Heart left ventricle (tissue), 13 donors: ENCODE data around the gene GRIA1.

Experiments used
- POLR2A ChIP-seq, 2 donors: fragments of 450-650 bp; IDR thresholded peaks; one replicate each; pipeline ENCODE4 v1.6.1; 2017; ENCODE audit warnings: antibody characterized with exemption in 2 of 2, mild to moderate bottlenecking in 2 of 2, moderate library complexity in 2 of 2
- TF ChIP-seq, protein P1 (sequence below), 12 donors: fragments of 200-600 bp; sonication (generic) in 4 of 12; IDR thresholded peaks; one replicate each; pipeline versions ENCODE4 v1.5.0 to v1.8.0; 2018 to 2022; ENCODE audit warnings: antibody characterized with exemption in 12 of 12, mild to moderate bottlenecking in 5 of 12
- donor health status: ischemic (EF 13 %, LVEDD 7.1; RV severe dilation, severe dysfunction).
- donor health status: DM: no; HTN: yes; CAD: no.
- donor health status: DM: no; HTN: no; CAD: no.
- donor health status: ischemic (EF 25% LVEDD 6.9; RV normal size, moderate dysfunction).
- donor health status: ischemic (EF 25% LVEDD 5.7; RV mildly dilated, moderate dysfunction).
- donor health status: ischemic (EF 35%, LVEDD 5.7; RV mildly dilated, moderate dysfunction).
- donor health status: nonischemic (EF 11% LVEDD 7.7; RV severe dilation, severe dysfunction).
- donor health status: DM: yes; HTN: yes; CAD: no.
- donor health status: PGD.
- donor health status: ischemic (EF 29% LVEDD 5.4; RV normal size, mild dysfunction).
- donor health status: nonischemic (EF 23%, LVEDD 6.1; RV moderate dilation, normal function).

- TF ChIP-seq, protein P1, sequence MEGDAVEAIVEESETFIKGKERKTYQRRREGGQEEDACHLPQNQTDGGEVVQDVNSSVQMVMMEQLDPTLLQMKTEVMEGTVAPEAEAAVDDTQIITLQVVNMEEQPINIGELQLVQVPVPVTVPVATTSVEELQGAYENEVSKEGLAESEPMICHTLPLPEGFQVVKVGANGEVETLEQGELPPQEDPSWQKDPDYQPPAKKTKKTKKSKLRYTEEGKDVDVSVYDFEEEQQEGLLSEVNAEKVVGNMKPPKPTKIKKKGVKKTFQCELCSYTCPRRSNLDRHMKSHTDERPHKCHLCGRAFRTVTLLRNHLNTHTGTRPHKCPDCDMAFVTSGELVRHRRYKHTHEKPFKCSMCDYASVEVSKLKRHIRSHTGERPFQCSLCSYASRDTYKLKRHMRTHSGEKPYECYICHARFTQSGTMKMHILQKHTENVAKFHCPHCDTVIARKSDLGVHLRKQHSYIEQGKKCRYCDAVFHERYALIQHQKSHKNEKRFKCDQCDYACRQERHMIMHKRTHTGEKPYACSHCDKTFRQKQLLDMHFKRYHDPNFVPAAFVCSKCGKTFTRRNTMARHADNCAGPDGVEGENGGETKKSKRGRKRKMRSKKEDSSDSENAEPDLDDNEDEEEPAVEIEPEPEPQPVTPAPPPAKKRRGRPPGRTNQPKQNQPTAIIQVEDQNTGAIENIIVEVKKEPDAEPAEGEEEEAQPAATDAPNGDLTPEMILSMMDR (IDR thresholded peaks at IDR 0.05), result no peak
- no peak for TF ChIP-seq POLR2A (IDR thresholded peaks at IDR 0.05)
Measured at GRCh38 chr5:153798830-153799229, 308.4 kb downstream of the GRIA1 start.
